ENCODE measurements around the gene TTC28.

The TTC28 gene

DNA sequence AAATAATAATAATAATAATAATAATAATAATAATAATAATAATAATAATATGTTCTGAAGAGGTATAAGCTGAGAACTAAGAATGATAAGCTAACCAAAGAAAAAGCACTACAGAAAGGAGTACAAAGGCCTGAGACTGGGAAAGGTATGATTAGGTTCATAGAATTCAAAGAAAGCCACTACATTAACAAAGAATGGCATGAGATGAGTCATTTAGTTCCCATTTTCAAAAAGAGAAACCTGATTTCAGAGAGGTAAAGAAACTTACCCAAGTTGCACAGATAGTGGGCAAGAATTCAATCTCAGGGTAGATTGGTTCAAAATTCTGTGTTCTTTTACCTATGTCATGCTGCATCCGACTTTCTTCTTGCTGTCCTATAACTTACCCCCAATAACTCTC lies 350.9 kb downstream of the TTC28 start:
- Histone ChIP-seq H3K79me2 (ENCODE audit: insufficient read depth, low read length) (peaks cover 85% of the 10 kb centered on the region), H3K4me1 (ENCODE audit: insufficient read depth, low read length, poor library complexity, severe bottlenecking) (peaks cover 52% of the 10 kb centered on the region), H3K27me3 (ENCODE audit: insufficient read depth, low read length, poor library complexity, severe bottlenecking) (no peaks in the 10 kb centered on the region), H3K9me2 (replicated peaks; ENCODE audit: low read depth, low read length) (no peaks in the 10 kb centered on the region), H3K4me2 (ENCODE audit: low read depth, low read length, poor library complexity, severe bottlenecking) (no peak overlapping the region), H2AFZ (ENCODE audit: low read length) (no peak overlapping the region), H4K20me1 (ENCODE audit: insufficient read depth, low read length, poor library complexity, severe bottlenecking) (peaks cover 63% of the 10 kb centered on the region), H3K36me3 (ENCODE audit: insufficient read depth, low read length) (no peaks in the 10 kb centered on the region), H3K9ac (ENCODE audit: low read depth, low read length, poor library complexity, severe bottlenecking) (no peak overlapping the region), H3K9me3 (ENCODE audit: insufficient read depth, low read depth, low read length) (no peaks in the 10 kb centered on the region), H3K4me3 (ENCODE audit: low read length, poor library complexity, severe bottlenecking) (no peak overlapping the region), H3F3A (ENCODE audit: low read depth) (peaks cover 14% of the 10 kb centered on the region)
- TF ChIP-seq, protein P1, sequence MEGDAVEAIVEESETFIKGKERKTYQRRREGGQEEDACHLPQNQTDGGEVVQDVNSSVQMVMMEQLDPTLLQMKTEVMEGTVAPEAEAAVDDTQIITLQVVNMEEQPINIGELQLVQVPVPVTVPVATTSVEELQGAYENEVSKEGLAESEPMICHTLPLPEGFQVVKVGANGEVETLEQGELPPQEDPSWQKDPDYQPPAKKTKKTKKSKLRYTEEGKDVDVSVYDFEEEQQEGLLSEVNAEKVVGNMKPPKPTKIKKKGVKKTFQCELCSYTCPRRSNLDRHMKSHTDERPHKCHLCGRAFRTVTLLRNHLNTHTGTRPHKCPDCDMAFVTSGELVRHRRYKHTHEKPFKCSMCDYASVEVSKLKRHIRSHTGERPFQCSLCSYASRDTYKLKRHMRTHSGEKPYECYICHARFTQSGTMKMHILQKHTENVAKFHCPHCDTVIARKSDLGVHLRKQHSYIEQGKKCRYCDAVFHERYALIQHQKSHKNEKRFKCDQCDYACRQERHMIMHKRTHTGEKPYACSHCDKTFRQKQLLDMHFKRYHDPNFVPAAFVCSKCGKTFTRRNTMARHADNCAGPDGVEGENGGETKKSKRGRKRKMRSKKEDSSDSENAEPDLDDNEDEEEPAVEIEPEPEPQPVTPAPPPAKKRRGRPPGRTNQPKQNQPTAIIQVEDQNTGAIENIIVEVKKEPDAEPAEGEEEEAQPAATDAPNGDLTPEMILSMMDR (conservative IDR thresholded peaks at IDR 0.05; ENCODE audit: low read length) = no peak
- no peak for TF ChIP-seq EZH2phosphoT487 (IDR thresholded peaks at IDR 0.05; ENCODE audit: borderline replicate concordance)

DNA sequence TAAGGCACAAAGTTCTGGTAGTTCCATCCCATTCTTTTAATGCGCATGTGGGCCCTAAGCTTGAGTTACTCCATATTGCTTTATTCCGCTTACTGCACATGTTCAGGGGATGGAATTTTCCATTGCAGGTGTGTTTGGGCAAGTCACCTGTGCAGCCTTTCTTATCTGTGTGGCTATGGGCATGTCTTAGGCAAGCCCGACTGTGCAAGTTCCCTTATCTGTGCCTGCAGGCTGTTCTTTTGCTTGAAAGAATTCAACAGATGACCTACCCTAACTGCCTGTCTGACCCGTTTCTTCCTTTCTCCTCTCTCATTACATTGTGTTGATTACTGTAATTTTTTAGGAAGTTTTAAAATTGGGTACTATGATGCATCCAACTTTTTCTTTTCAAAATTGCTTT lies 363.6 kb downstream of the TTC28 start:
- Histone ChIP-seq H2AFZ (ENCODE audit: low read length) (no peak overlapping the region), H3K27me3 (ENCODE audit: insufficient read depth, low read length, poor library complexity, severe bottlenecking) (no peaks in the 10 kb centered on the region), H3K4me1 (ENCODE audit: insufficient read depth, low read length, poor library complexity, severe bottlenecking) (peaks cover 5% of the 10 kb centered on the region), H3K36me3 (ENCODE audit: insufficient read depth, low read length) (no peaks in the 10 kb centered on the region; the same call in 1 of the 2 replicates), H3K9ac (ENCODE audit: low read depth, low read length, poor library complexity, severe bottlenecking) (no peak overlapping the region), H4K20me1 (ENCODE audit: insufficient read depth, low read length, poor library complexity, severe bottlenecking) (peaks cover 12% of the 10 kb centered on the region), H3K4me3 (ENCODE audit: low read length, poor library complexity, severe bottlenecking) (no peak overlapping the region), H3K9me3 (ENCODE audit: insufficient read depth, low read depth, low read length) (no peaks in the 10 kb centered on the region), H3K9me2 (replicated peaks; ENCODE audit: low read depth, low read length) (no peaks in the 10 kb centered on the region), H3K79me2 (ENCODE audit: insufficient read depth, low read length) (peaks cover 88% of the 10 kb centered on the region), H3F3A (ENCODE audit: low read depth) (no peaks in the 10 kb centered on the region), H3K4me2 (ENCODE audit: low read depth, low read length, poor library complexity, severe bottlenecking) (no peak overlapping the region)
- no peak for TF ChIP-seq EZH2phosphoT487 (IDR thresholded peaks at IDR 0.05; ENCODE audit: borderline replicate concordance)
- TF ChIP-seq, protein P1 (conservative IDR thresholded peaks at IDR 0.05; ENCODE audit: low read length) = no peak

DNA sequence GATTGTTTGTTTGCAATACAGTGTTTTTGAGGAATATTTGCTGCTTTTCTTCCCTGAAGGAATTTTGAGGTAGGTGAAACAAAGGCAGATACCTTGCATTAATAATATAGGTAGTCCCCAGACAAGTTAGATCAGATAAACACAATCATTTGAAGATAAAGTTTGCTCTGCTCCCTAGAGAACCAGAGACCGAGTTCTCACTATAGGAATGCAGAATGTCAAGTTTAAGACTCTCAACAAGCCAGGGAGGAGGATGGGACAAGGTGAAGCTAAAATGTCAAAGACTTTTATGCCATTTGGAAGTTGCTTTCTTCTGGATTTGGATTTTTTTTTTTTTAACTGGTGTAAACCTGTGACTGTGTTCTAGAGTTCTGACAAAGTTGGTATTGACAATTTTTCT lies 364.7 kb downstream of the TTC28 start:
- H4K20me1 ChIP-seq (ENCODE audit: insufficient read depth, low read length, poor library complexity, severe bottlenecking) = peaks cover 5% of the 10 kb centered on the region
- no peaks in the 10 kb centered on the region for H3K27me3 ChIP-seq (ENCODE audit: insufficient read depth, low read length, poor library complexity, severe bottlenecking)
- no peak overlapping the region for H3K9ac ChIP-seq (ENCODE audit: low read depth, low read length, poor library complexity, severe bottlenecking)
- H3K4me3 ChIP-seq (ENCODE audit: low read length, poor library complexity, severe bottlenecking) = no peak overlapping the region
- no peaks in the 10 kb centered on the region for H3K9me3 ChIP-seq (ENCODE audit: insufficient read depth, low read depth, low read length)
- H3F3A ChIP-seq (ENCODE audit: low read depth) = no peaks in the 10 kb centered on the region
- H3K4me1 ChIP-seq (ENCODE audit: insufficient read depth, low read length, poor library complexity, severe bottlenecking) = peaks cover 4% of the 10 kb centered on the region
- no peaks in the 10 kb centered on the region; the same call in 1 of the 2 replicates for H3K36me3 ChIP-seq (ENCODE audit: insufficient read depth, low read length)
- H3K9me2 ChIP-seq (replicated peaks; ENCODE audit: low read depth, low read length) = no peaks in the 10 kb centered on the region
- H3K4me2 ChIP-seq (ENCODE audit: low read depth, low read length, poor library complexity, severe bottlenecking) = no peak overlapping the region
- TF ChIP-seq, protein P1 (conservative IDR thresholded peaks at IDR 0.05; ENCODE audit: low read length) = no peak
- no peak for TF ChIP-seq EZH2phosphoT487 (IDR thresholded peaks at IDR 0.05; ENCODE audit: borderline replicate concordance)
- H3K79me2 ChIP-seq (ENCODE audit: insufficient read depth, low read length) = peaks cover 86% of the 10 kb centered on the region
- H2AFZ ChIP-seq (ENCODE audit: low read length) = no peak overlapping the region

All from Loucy (cell line).